ENCODE data around the gene UBTD2.
"Not testable (repeated sequence)": the region's sequence is repeated elsewhere in the genome, so short reads cannot be mapped to it uniquely, and the experiment has no call there.

UBTD2 gene

DNA sequence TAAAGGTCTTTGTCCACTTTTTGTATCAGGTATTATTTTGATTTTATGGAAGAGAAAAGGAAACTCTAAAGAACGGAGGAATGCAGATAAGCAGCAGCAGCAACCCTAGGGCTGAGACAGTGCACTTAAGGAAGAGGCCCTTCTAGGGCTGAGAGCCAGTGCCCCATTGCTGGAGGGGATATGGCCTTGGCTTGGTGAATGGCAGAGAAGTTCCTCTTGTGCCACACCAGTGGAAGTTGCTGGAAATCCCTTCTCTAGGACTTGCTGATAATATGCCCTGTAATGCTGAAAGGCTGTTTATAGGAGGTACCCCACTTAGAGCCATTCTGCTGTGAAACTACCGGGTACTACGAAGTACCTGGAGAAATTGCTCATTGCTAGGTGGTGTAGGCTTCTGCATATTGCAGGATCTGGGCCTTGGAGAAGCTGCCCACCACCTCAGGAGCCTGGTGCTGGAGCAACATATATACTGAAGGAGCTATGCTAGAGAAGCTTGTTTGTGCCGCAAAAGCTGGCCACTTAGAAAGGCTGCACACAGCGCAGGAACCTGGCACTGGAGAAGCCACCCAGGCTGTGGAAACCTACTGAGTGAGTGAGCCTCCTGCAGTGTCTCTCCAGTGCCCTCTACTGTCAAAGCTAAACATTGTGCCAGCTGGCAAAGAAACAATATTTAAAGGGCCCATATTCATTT lies 9.6 kb upstream of the UBTD2 start:
- no peaks in the 10 kb centered on the region for H3K9me3 ChIP-seq (replicated peaks; ENCODE audit: insufficient read depth, low read length)
- H3K4me1 ChIP-seq (ENCODE audit: low read length), result no peaks in the 10 kb centered on the region
- H3K27me3 ChIP-seq (replicated peaks; ENCODE audit: insufficient read depth, low read length), result no peaks in the 10 kb centered on the region
- H3K9me2 ChIP-seq (replicated peaks; ENCODE audit: insufficient read depth, low read length), result no peaks in the 10 kb centered on the region
- no peaks in the 10 kb centered on the region for H3F3A ChIP-seq (ENCODE audit: insufficient read depth, low read length)
- no peaks in the 10 kb centered on the region for H3K36me3 ChIP-seq (replicated peaks; ENCODE audit: insufficient read depth, low read length)
- no peaks in the 10 kb centered on the region for H3K79me2 ChIP-seq (ENCODE audit: low read length)
- no peaks in the 10 kb centered on the region for H4K20me1 ChIP-seq (ENCODE audit: insufficient read depth, low read length)
- no peak overlapping the region for H3K4me2 ChIP-seq (ENCODE audit: low read depth, low read length)
- DNase-seq, result peak; percentile 76
- no peak overlapping the region for H2AFZ ChIP-seq (ENCODE audit: low read length)
- H3K4me3 ChIP-seq (ENCODE audit: low read length), result no peak overlapping the region
- no peak overlapping the region for H3K9ac ChIP-seq (ENCODE audit: low read length)
- no peak overlapping the region for H3K27ac ChIP-seq (ENCODE audit: low read length)
- TF ChIP-seq, protein P1, sequence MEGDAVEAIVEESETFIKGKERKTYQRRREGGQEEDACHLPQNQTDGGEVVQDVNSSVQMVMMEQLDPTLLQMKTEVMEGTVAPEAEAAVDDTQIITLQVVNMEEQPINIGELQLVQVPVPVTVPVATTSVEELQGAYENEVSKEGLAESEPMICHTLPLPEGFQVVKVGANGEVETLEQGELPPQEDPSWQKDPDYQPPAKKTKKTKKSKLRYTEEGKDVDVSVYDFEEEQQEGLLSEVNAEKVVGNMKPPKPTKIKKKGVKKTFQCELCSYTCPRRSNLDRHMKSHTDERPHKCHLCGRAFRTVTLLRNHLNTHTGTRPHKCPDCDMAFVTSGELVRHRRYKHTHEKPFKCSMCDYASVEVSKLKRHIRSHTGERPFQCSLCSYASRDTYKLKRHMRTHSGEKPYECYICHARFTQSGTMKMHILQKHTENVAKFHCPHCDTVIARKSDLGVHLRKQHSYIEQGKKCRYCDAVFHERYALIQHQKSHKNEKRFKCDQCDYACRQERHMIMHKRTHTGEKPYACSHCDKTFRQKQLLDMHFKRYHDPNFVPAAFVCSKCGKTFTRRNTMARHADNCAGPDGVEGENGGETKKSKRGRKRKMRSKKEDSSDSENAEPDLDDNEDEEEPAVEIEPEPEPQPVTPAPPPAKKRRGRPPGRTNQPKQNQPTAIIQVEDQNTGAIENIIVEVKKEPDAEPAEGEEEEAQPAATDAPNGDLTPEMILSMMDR (IDR thresholded peaks at IDR 0.05; ENCODE audit: low read length), result peak; percentile 89
- no peak for TF ChIP-seq EZH2phosphoT487 (IDR thresholded peaks at IDR 0.05; ENCODE audit: low read length)

DNA sequence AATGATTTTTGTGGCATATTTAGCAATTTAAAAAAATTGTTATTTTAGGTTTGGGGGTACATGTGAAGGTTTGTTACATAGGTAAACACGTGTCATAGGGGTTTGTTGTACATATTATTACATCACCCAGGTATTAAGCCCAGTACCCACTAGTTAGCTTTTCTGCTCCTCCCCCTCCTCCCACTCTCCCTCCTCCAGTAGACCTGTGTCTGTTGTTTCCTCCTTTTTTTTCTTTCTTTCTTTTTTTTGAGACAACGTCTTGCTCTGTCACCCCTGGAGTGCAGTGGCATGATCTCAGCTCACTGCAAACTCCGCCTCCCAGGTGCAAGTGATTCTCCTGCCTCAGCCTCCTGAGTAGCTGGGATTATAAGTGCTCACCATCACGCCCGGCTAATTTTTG lies 8.3 kb upstream of the UBTD2 start:
- H3F3A ChIP-seq (ENCODE audit: insufficient read depth, low read length); H3K4me3 ChIP-seq (ENCODE audit: low read length); H4K20me1 ChIP-seq (ENCODE audit: insufficient read depth, low read length); H3K9me2 ChIP-seq (replicated peaks; ENCODE audit: insufficient read depth, low read length); H3K9ac ChIP-seq (ENCODE audit: low read length); H3K9me3 ChIP-seq (replicated peaks; ENCODE audit: insufficient read depth, low read length); H3K27me3 ChIP-seq (replicated peaks; ENCODE audit: insufficient read depth, low read length); H2AFZ ChIP-seq (ENCODE audit: low read length); DNase-seq; H3K4me2 ChIP-seq (ENCODE audit: low read depth, low read length); H3K27ac ChIP-seq (ENCODE audit: low read length); H3K79me2 ChIP-seq (ENCODE audit: low read length); H3K4me1 ChIP-seq (ENCODE audit: low read length); H3K36me3 ChIP-seq (replicated peaks; ENCODE audit: insufficient read depth, low read length): not testable (repeated sequence)

DNA sequence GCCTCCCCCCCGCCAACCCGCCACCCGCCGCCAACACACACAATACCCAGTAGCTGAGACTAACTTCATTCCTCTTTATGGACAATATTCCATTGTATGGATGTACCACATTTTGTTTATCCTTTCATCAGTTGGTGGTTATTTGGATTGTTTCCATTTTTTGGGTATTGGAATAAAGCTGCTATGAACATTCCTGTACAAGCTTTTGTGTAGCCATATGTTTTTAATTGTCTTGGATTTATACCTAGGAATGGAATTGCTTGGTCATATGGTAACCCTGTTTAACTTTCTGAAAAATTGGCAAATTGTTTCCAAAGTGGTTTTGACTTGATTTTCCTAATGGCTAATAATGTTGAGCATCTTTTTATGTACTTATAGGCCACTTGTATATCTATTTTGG lies 4.9 kb upstream of the UBTD2 start:
- TF ChIP-seq, protein P1 (IDR thresholded peaks at IDR 0.05; ENCODE audit: low read length), result no peak
- TF ChIP-seq EZH2phosphoT487 (IDR thresholded peaks at IDR 0.05; ENCODE audit: low read length) (no peak), EZH2 (optimal IDR thresholded peaks at IDR 0.05; ENCODE audit: low read depth, low read length) (no peak)
- Histone ChIP-seq H2AFZ (ENCODE audit: low read length) (no peak overlapping the region), H3K36me3 (replicated peaks; ENCODE audit: insufficient read depth, low read length) (no peaks in the 10 kb centered on the region), H3K9me3 (replicated peaks; ENCODE audit: insufficient read depth, low read length) (no peaks in the 10 kb centered on the region), H3K9me2 (replicated peaks; ENCODE audit: insufficient read depth, low read length) (no peaks in the 10 kb centered on the region), H3K4me1 (ENCODE audit: low read length) (no peaks in the 10 kb centered on the region), H3K27ac (ENCODE audit: low read length) (no peak overlapping the region), H4K20me1 (ENCODE audit: insufficient read depth, low read length) (no peaks in the 10 kb centered on the region), H3F3A (ENCODE audit: insufficient read depth, low read length) (no peaks in the 10 kb centered on the region), H3K27me3 (replicated peaks; ENCODE audit: insufficient read depth, low read length) (peaks cover 10% of the 10 kb centered on the region; the same call in 1 of the 2 replicates), H3K4me2 (ENCODE audit: low read depth, low read length) (no peak overlapping the region), H3K9ac (ENCODE audit: low read length) (no peak overlapping the region), H3K79me2 (ENCODE audit: low read length) (no peaks in the 10 kb centered on the region), H3K4me3 (ENCODE audit: low read length) (no peak overlapping the region)
- no peak for DNase-seq

DNA sequence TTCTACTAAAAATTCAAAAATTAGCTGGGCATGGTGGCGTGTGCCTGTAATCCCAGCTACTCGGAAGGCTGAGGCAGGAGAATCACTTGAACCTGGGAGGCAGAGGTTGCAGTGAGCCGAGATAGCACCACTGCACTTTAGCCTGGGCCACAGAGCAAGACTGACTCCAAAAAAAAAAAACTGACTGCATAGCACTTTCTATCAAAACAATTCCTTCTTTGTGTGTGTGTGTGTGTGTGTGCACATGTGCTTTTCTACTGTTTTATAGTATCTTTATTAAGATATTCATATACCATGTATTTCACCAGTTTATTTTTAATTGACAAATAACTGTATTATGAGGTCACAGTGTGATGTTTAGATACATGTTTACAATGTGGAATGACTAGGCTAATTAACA lies 3.6 kb upstream of the UBTD2 start:
- H3K27me3 ChIP-seq (replicated peaks; ENCODE audit: insufficient read depth, low read length), result peaks cover 10% of the 10 kb centered on the region; the same call in 1 of the 2 replicates
- not testable (repeated sequence) for H3K4me2 ChIP-seq (ENCODE audit: low read depth, low read length)

More for the DNA sequence above, 3.6 kb upstream of the UBTD2 start:
- H3K79me2 ChIP-seq (ENCODE audit: low read length), result peaks cover 12% of the 10 kb centered on the region
- not testable (repeated sequence) for H3K9ac ChIP-seq (ENCODE audit: low read length); H3K36me3 ChIP-seq (replicated peaks; ENCODE audit: insufficient read depth, low read length); DNase-seq; H3K27ac ChIP-seq (ENCODE audit: low read length); H3K4me3 ChIP-seq (ENCODE audit: low read length); H4K20me1 ChIP-seq (ENCODE audit: insufficient read depth, low read length); H3K9me2 ChIP-seq (replicated peaks; ENCODE audit: insufficient read depth, low read length); H3F3A ChIP-seq (ENCODE audit: insufficient read depth, low read length); H3K9me3 ChIP-seq (replicated peaks; ENCODE audit: insufficient read depth, low read length); H3K4me1 ChIP-seq (ENCODE audit: low read length); H2AFZ ChIP-seq (ENCODE audit: low read length)

All from MM.1S (cell line).